ENCODE results near the gene NPBWR2.

NPBWR2 gene

GRCh38 chr20:64083378-64083803 is 24.0 kb downstream of the NPBWR2 start:
- TF ChIP-seq CTCF (IDR thresholded peaks at IDR 0.05; ENCODE audit: borderline replicate concordance, control extremely low read depth, extremely low read depth, insufficient read depth, missing control alignments) = peak; percentile 89
- peak; percentile 86 for DNase-seq (ENCODE audit: low spot score)
- in situ Hi-C loops (cut with MboI; ENCODE audit: low sequenced_read_pairs, unreplicated experiment) = no loop called here

- in situ Hi-C loops (cut with MboI; ENCODE audit: low sequenced_read_pairs, unreplicated experiment) = no loop called here
- no peak for TF ChIP-seq CTCF (IDR thresholded peaks at IDR 0.05; ENCODE audit: borderline replicate concordance, control extremely low read depth, extremely low read depth, insufficient read depth, missing control alignments)
- DNase-seq (ENCODE audit: low spot score) = no peak
Observed at GRCh38 chr20:64082820-64083377, 24.5 kb downstream of the NPBWR2 start.

- in situ Hi-C loops (cut with MboI; ENCODE audit: low sequenced_read_pairs, unreplicated experiment) = no loop called here
- TF ChIP-seq CTCF (IDR thresholded peaks at IDR 0.05; ENCODE audit: borderline replicate concordance, control extremely low read depth, extremely low read depth, insufficient read depth, missing control alignments) = no peak
- no peak for DNase-seq (ENCODE audit: low spot score)
Observed at GRCh38 chr20:64082126-64082731, 25.1 kb downstream of the NPBWR2 start.

- no peak for TF ChIP-seq CTCF (IDR thresholded peaks at IDR 0.05; ENCODE audit: borderline replicate concordance, control extremely low read depth, extremely low read depth, insufficient read depth, missing control alignments)
- no peak for DNase-seq (ENCODE audit: low spot score)
- in situ Hi-C loops (cut with MboI; ENCODE audit: low sequenced_read_pairs, unreplicated experiment) = no loop called here
Observed at GRCh38 chr20:64081624-64081964, 25.8 kb downstream of the NPBWR2 start.

- no peak for DNase-seq (ENCODE audit: low spot score)
- TF ChIP-seq CTCF (IDR thresholded peaks at IDR 0.05; ENCODE audit: borderline replicate concordance, control extremely low read depth, extremely low read depth, insufficient read depth, missing control alignments) = no peak
- in situ Hi-C loops (cut with MboI; ENCODE audit: low sequenced_read_pairs, unreplicated experiment) = no loop called here
Observed at GRCh38 chr20:64080813-64081623, 26.3 kb downstream of the NPBWR2 start.

- DNase-seq (ENCODE audit: low spot score) = no peak
- in situ Hi-C loops (cut with MboI; ENCODE audit: low sequenced_read_pairs, unreplicated experiment) = no loop called here
- TF ChIP-seq CTCF (IDR thresholded peaks at IDR 0.05; ENCODE audit: borderline replicate concordance, control extremely low read depth, extremely low read depth, insufficient read depth, missing control alignments) = no peak
Observed at GRCh38 chr20:64080013-64080812, 27.2 kb downstream of the NPBWR2 start, which contains the start of gene OPRL1. OPRL1 (plus strand) TSS chr20:64080082; CDS start chr20:64092721, 12,639 bp downstream.

Measured in GM13976 (cell line).